Trophoblast cell (in vitro differentiated cells and primary cell): ENCODE results near the gene COMP.

Experiments used
- DNase-seq, 2 donors: peaks; one replicate each; pipeline ENCODE4 v3.0.0-alpha.2; 2016
- H2AFZ ChIP-seq: 2 replicates; pipeline ENCODE4 v1.6.1; 2013; ENCODE audit warnings: low read length, moderate library complexity, mild to moderate bottlenecking; ENCODE audit not compliant: insufficient read depth, poor library complexity
- H2AK5ac ChIP-seq: 2 replicates; pipeline ENCODE4 v1.6.1; 2013; ENCODE audit warnings: mild to moderate bottlenecking, low read length
- H2BK120ac ChIP-seq: 2 replicates; pipeline ENCODE4 v1.6.1; 2013; ENCODE audit warnings: low read length, mild to moderate bottlenecking, moderate library complexity; ENCODE audit not compliant: insufficient read depth, poor library complexity
- H2BK12ac ChIP-seq: 2 replicates; pipeline ENCODE4 v1.6.1; 2013; ENCODE audit warnings: mild to moderate bottlenecking, low read length, moderate library complexity
- H2BK5ac ChIP-seq: 2 replicates; pipeline ENCODE4 v1.6.1; 2013; ENCODE audit warnings: low read length, low read depth, moderate library complexity, mild to moderate bottlenecking; ENCODE audit not compliant: poor library complexity
- H3K14ac ChIP-seq: 2 replicates; pipeline ENCODE4 v1.6.1; 2013; ENCODE audit warnings: mild to moderate bottlenecking, low read length
- H3K18ac ChIP-seq: 2 replicates; pipeline ENCODE4 v1.6.1; 2013; ENCODE audit warnings: mild to moderate bottlenecking, low read length
- H3K23ac ChIP-seq: 2 replicates; pipeline ENCODE4 v1.6.1; 2013; ENCODE audit warnings: low read length
- H3K27ac ChIP-seq: 2 replicates; pipeline ENCODE4 v1.5.1; 2013; ENCODE audit warnings: low read depth, mild to moderate bottlenecking, inconsistent platforms, low read length, moderate library complexity
- H3K27me3 ChIP-seq: 2 replicates; pipeline ENCODE4 v1.6.1; 2013; ENCODE audit warnings: inconsistent platforms, mild to moderate bottlenecking, low read length, moderate library complexity; ENCODE audit not compliant: insufficient read depth
- H3K36me3 ChIP-seq, 2 experiments: 1 replicate in 1 of 2; 2 replicates in 1 of 2; pipeline ENCODE4 v1.6.1; 2013; ENCODE audit warnings: low read length in 2 of 2, mild to moderate bottlenecking in 2 of 2, moderate library complexity in 1 of 2; ENCODE audit not compliant: insufficient read depth in 2 of 2, control insufficient read depth in 1 of 2
- H3K4ac ChIP-seq: 2 replicates; pipeline ENCODE4 v1.6.1; 2013; ENCODE audit warnings: low read depth, mild to moderate bottlenecking, low read length, moderate library complexity
- H3K4me1 ChIP-seq, 2 experiments: 1 replicate in 1 of 2; 2 replicates in 1 of 2; pipeline ENCODE4 v1.6.1; 2013; ENCODE audit warnings: low read length in 2 of 2, mild to moderate bottlenecking in 2 of 2, moderate library complexity in 1 of 2; ENCODE audit not compliant: insufficient read depth in 2 of 2, control insufficient read depth in 1 of 2
- H3K4me2 ChIP-seq: 2 replicates; pipeline ENCODE4 v1.6.1; 2013; ENCODE audit warnings: inconsistent platforms, mild to moderate bottlenecking, low read length, moderate library complexity
- H3K4me3 ChIP-seq: 2 replicates; pipeline ENCODE4 v1.5.1; 2013; ENCODE audit warnings: mild to moderate bottlenecking, low read depth, low read length, inconsistent platforms
- H3K79me1 ChIP-seq: one replicate; pipeline ENCODE4 v1.6.1; 2013; ENCODE audit warnings: low read length
- H3K79me2 ChIP-seq: 2 replicates; pipeline ENCODE4 v1.6.1; 2013; ENCODE audit warnings: low read length, mild to moderate bottlenecking; ENCODE audit not compliant: control insufficient read depth, insufficient read depth, poor library complexity
- H3K9ac ChIP-seq: 2 replicates; pipeline ENCODE4 v1.6.1; 2013; ENCODE audit warnings: mild to moderate bottlenecking, low read length
- H3K9me3 ChIP-seq: 2 replicates; pipeline ENCODE4 v1.6.1; 2013; ENCODE audit warnings: low read depth, mild to moderate bottlenecking, control low read depth, inconsistent platforms, low read length; ENCODE audit not compliant: insufficient read depth
- H4K12ac ChIP-seq: 2 replicates; pipeline ENCODE4 v1.6.1; 2013; ENCODE audit warnings: low read depth, mild to moderate bottlenecking, low read length, moderate library complexity
- H4K8ac ChIP-seq: 2 replicates; pipeline ENCODE4 v1.6.1; 2013; ENCODE audit warnings: low read depth, mild to moderate bottlenecking, low read length, moderate library complexity
- H4K91ac ChIP-seq: one replicate; pipeline ENCODE4 v1.6.1; 2013; ENCODE audit warnings: low read depth, mild to moderate bottlenecking, low read length, moderate library complexity
- WGBS: extraction: QIAGEN DNeasy Blood & Tissue Kit; methylation state at CpG from one replicate; pipeline ENCODE4 v1.1.7; 2013; ENCODE audit warnings: missing lambda C conversion rate; ENCODE audit not compliant: insufficient read length, insufficient coverage; ENCODE audit errors: extremely low coverage; 5-methylcytosine and 5-hydroxymethylcytosine counted together

The COMP gene

DNA sequence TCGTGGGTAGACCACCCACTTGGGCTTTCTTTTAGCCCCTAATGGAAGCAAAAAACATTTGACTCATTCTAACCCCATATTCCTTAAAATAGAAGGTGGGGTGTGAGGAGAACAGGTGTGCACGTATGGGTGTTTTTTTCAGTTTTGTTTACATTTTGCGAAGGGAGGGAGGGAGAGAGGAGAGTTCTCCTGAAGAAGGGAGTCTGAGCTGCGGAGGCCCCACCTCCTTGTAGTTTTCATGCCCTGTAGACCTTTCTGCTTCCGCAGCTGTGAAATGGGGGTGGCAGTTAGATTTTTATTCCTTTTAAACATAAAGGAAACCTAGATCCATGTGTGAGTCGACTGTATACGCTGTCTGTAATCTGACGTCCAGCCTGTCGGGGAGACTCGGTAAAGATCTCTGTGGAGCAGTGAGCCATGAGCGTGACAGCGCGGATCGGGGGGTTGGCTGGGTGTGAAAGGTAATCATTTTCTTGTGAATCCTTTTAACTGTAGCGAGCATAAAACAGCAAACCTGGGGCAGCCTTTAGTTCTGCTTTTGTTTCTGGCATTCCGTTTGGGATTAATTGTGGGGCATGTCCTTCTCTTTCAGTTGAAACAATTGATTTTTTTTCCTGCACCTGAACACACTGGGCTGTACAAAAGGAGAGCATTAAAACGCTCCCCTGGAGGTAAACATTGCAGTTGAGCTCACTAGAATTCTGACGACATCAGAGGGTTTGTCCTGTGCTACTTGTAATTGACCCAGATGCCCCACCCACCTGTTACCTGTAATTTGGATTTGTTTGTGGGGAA is 42.9 kb upstream of the COMP start:
- no peak overlapping the region for H3K18ac ChIP-seq

DNA sequence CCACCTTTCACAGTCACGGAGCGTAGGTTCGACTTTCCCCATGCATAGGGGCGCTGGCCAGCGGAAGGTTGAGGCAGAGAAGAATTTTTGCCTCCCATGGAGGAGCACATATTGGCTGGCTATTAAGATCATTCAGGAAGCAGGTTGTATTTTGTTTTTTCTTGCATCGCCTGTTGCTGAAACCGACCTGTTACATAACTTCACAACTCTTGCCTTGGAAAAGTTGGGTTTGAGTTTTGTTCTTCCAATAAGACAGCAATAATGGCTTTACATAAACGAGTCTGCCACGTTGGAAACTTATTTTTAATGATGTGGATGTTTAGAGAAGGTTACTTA is 42.0 kb upstream of the COMP start:
- H3K23ac ChIP-seq, result no peak overlapping the region
- H3K36me3 ChIP-seq, result peaks cover 17 to 20% of the 10 kb centered on the region in 2 experiments
- H3K79me1 ChIP-seq, result peaks cover 5% of the 10 kb centered on the region
- no peak overlapping the region for H3K27ac ChIP-seq
- no peak overlapping the region for H2BK5ac ChIP-seq
- no peaks in the 10 kb centered on the region for H3K27me3 ChIP-seq
- H4K8ac ChIP-seq, result no peak overlapping the region
- WGBS, result no CpG with 5 or more reads among the region's 9 CpGs
- no peak overlapping the region for H3K18ac ChIP-seq
- H3K79me2 ChIP-seq, result peaks cover 35% of the 10 kb centered on the region
- H3K4me1 ChIP-seq, result peaks cover 8 to 9% of the 10 kb centered on the region in 2 experiments
- H4K12ac ChIP-seq, result no peak overlapping the region
- H3K4ac ChIP-seq, result peak overlapping the region; percentile 98
- no peak overlapping the region for H2AFZ ChIP-seq
- H2BK120ac ChIP-seq, result no peak overlapping the region
- no peak overlapping the region for H4K91ac ChIP-seq
- H3K4me2 ChIP-seq, result peak overlapping the region; percentile 95
- no peak overlapping the region for H3K14ac ChIP-seq
- DNase-seq, result peak in 1 of 2 donors; percentile 17
- H3K9me3 ChIP-seq, result no peaks in the 10 kb centered on the region
- H3K4me3 ChIP-seq, result peak overlapping the region; percentile 95
- H3K9ac ChIP-seq, result peak overlapping the region; percentile 95
- H2AK5ac ChIP-seq, result no peak overlapping the region
- no peak overlapping the region for H2BK12ac ChIP-seq

More for the DNA sequence above, 42.9 kb upstream of the COMP start:
- peak overlapping the region; percentile 99 for H3K4ac ChIP-seq
- no peak overlapping the region for H3K14ac ChIP-seq
- peak overlapping the region; percentile 95 for H3K4me2 ChIP-seq
- no peaks in the 10 kb centered on the region for H3K27me3 ChIP-seq
- no peak overlapping the region for H3K23ac ChIP-seq
- no peak for DNase-seq
- no peak overlapping the region for H2AFZ ChIP-seq
- no peak overlapping the region for H3K27ac ChIP-seq
- peak overlapping the region; percentile 23 for H3K4me3 ChIP-seq
- no peak overlapping the region for H2AK5ac ChIP-seq
- no CpG with 5 or more reads among the region's 18 CpGs for WGBS
- H4K8ac ChIP-seq, result no peak overlapping the region
- H3K4me1 ChIP-seq, result peaks cover 8 to 9% of the 10 kb centered on the region in 2 experiments
- H4K12ac ChIP-seq, result no peak overlapping the region
- H3K9ac ChIP-seq, result no peak overlapping the region
- peaks cover 5% of the 10 kb centered on the region for H3K79me1 ChIP-seq
- peaks cover 35% of the 10 kb centered on the region for H3K79me2 ChIP-seq
- H2BK5ac ChIP-seq, result no peak overlapping the region
- no peaks in the 10 kb centered on the region for H3K9me3 ChIP-seq
- H2BK120ac ChIP-seq, result no peak overlapping the region
- H4K91ac ChIP-seq, result no peak overlapping the region
- H3K36me3 ChIP-seq, result peaks cover 18 to 20% of the 10 kb centered on the region in 2 experiments
- H2BK12ac ChIP-seq, result no peak overlapping the region

DNA sequence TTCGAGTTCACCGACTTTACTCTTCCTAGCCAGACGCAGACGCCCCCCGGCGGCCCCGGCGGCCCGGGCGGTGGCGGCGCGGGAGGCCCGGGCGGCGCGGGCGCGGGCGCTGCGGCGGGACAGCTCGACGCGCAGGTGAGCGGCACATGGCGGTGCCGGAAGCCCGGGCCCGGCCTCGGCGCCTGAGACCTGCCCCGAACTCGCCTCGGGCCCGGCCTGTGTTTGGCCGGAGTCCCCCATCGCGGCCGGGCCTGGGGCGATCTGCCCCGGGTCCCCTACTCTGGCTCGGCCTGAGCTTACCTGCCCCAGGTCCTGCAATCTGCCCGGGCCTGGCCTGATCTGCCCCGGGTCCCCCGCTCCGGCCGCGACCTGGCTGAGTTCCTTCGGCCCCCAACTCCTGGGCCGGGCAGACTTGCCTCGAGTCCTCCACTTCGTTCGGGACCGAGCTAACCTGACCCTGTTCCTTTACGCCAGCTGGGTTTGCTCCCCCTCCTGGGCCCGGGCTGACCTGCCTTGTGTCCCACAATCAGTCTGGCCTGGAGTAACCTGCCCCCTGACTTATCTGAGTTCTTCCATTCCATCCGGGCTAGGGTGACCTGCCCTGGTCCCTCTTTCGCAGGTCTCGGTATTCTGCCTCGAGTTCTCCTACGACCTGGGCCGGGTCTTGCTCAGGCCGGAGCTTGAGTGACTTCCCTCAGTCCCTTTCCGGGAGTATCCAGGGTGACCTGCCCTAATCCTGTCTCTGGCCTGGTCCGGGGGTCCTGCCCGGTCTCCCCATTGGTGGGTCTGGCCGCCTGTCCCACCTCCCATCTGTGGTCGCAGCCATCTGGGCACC is 41.4 kb upstream of the COMP start:
- Histone ChIP-seq H3K18ac (peak overlapping the region; percentile 82), H3K9ac (peak overlapping the region; percentile 95), H2BK5ac (peak overlapping the region; percentile 73), H3K27ac (peak overlapping the region; percentile 29), H3K36me3 (peaks cover 12 to 14% of the 10 kb centered on the region in 2 experiments), H2AFZ (peak overlapping the region; percentile 59), H3K79me2 (peaks cover 33% of the 10 kb centered on the region), H3K79me1 (peaks cover 5% of the 10 kb centered on the region), H3K4me1 (peaks cover 8 to 9% of the 10 kb centered on the region in 2 experiments), H3K27me3 (no peaks in the 10 kb centered on the region), H2BK120ac (peak overlapping the region; percentile 72), H3K9me3 (no peaks in the 10 kb centered on the region), H4K91ac (peak overlapping the region; percentile 91), H3K4me3 (peak overlapping the region; percentile 95), H4K12ac (peak overlapping the region; percentile 60), H3K14ac (peak overlapping the region; percentile 94), H2BK12ac (no peak overlapping the region), H4K8ac (peak overlapping the region; percentile 89), H3K4ac (peak overlapping the region; percentile 98), H2AK5ac (peak overlapping the region; percentile 8), H3K23ac (no peak overlapping the region), H3K4me2 (peak overlapping the region; percentile 95)
- peak; percentile 14 to 16 for DNase-seq
- no CpG with 5 or more reads among the region's 69 CpGs for WGBS

DNA sequence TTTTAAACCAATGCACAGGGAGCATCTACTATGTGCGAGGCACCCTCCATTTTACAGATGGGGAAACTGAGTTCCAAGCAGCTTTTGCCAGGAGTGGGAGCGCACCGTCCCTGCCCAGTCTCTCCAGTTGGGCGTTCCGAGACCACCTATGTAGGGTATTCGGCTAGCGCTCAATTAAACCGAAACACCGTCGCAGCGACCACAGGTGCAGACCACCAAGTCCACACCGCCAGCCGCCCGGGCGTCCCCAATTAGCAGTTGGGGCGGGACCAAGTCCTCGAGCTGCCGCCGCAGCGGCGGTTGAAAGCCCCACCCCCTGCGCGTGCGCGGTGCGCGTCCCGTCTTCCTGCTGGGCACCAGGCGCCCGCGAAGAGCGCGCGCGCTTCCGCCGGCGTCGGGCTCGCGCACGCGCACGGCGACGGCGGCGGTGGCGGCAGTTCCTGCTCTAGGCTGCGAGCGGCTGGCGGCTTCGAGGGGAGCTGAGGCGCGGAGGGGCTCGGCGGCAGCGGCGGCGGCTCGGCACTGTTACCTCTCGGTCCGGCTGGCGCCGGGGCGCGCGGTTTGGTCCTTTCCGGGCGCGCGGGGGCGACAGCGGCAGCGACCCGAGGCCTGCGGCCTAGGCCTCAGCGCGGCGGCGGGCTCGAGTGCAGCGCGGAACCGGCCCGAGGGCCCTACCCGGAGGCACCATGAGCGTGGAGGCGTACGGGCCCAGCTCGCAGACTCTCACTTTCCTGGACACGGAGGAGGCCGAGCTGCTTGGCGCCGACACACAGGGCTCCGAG is 40.6 kb upstream of the COMP start, which contains the start of gene UPF1:
Gene UPF1, plus strand, starts transcription at position 436 of the 782 bp plus-strand sequence. Its CDS starts 251 bp downstream, at position 687.
- Histone ChIP-seq H2BK120ac (peak within 1 kb of the TSS; percentile 72), H4K8ac (peak within 1 kb of the TSS; percentile 89), H3K79me2 (peaks cover 27% of the 10 kb centered on the region), H2BK12ac (no peak within 1 kb of the TSS), H3K23ac (no peak within 1 kb of the TSS), H4K91ac (peak within 1 kb of the TSS; percentile 91), H3K27me3 (no peaks in the 10 kb centered on the region), H3K27ac (peak within 1 kb of the TSS; percentile 29), H2AK5ac (peak within 1 kb of the TSS; percentile 45), H3K4me2 (peak within 1 kb of the TSS; percentile 95), H2AFZ (peak within 1 kb of the TSS; percentile 59), H2BK5ac (peak within 1 kb of the TSS; percentile 73), H4K12ac (peak within 1 kb of the TSS; percentile 60), H3K9ac (peak within 1 kb of the TSS; percentile 95), H3K18ac (peak within 1 kb of the TSS; percentile 82), H3K36me3 (peaks cover 6 to 10% of the 10 kb centered on the region in 2 experiments), H3K14ac (peak within 1 kb of the TSS; percentile 94), H3K79me1 (peaks cover 5% of the 10 kb centered on the region), H3K4me1 (peaks cover 8 to 9% of the 10 kb centered on the region in 2 experiments), H3K9me3 (no peaks in the 10 kb centered on the region), H3K4ac (peak within 1 kb of the TSS; percentile 98), H3K4me3 (peak within 1 kb of the TSS; percentile 95)
- no CpG with 5 or more reads among the region's 96 CpGs for WGBS
- DNase-seq, result peak; percentile 90 to 99
